Embryonic facial prominence (tissue), 1 donor: ENCODE data around the gene C2CD5.
"Not testable (repeated sequence)": the region's sequence is repeated elsewhere in the genome, so short reads cannot be mapped to it uniquely, and the experiment has no call there.

Source experiments
- DNase-seq: peaks from one replicate; pipeline ENCODE4 v3.0.0-alpha.2; 2016; ENCODE audit errors: extremely low spot score

Gene C2CD5, protein sequence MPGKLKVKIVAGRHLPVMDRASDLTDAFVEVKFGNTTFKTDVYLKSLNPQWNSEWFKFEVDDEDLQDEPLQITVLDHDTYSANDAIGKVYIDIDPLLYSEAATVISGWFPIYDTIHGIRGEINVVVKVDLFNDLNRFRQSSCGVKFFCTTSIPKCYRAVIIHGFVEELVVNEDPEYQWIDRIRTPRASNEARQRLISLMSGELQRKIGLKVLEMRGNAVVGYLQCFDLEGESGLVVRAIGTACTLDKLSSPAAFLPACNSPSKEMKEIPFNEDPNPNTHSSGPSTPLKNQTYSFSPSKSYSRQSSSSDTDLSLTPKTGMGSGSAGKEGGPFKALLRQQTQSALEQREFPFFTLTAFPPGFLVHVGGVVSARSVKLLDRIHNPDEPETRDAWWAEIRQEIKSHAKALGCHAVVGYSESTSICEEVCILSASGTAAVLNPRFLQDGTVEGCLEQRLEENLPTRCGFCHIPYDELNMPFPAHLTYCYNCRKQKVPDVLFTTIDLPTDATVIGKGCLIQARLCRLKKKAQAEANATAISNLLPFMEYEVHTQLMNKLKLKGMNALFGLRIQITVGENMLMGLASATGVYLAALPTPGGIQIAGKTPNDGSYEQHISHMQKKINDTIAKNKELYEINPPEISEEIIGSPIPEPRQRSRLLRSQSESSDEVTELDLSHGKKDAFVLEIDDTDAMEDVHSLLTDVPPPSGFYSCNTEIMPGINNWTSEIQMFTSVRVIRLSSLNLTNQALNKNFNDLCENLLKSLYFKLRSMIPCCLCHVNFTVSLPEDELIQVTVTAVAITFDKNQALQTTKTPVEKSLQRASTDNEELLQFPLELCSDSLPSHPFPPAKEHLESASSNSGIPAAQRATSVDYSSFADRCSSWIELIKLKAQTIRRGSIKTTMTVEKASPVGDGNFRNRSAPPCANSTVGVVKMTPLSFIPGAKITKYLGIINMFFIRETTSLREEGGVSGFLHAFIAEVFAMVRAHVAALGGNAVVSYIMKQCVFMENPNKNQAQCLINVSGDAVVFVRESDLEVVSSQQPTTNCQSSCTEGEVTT

DNA sequence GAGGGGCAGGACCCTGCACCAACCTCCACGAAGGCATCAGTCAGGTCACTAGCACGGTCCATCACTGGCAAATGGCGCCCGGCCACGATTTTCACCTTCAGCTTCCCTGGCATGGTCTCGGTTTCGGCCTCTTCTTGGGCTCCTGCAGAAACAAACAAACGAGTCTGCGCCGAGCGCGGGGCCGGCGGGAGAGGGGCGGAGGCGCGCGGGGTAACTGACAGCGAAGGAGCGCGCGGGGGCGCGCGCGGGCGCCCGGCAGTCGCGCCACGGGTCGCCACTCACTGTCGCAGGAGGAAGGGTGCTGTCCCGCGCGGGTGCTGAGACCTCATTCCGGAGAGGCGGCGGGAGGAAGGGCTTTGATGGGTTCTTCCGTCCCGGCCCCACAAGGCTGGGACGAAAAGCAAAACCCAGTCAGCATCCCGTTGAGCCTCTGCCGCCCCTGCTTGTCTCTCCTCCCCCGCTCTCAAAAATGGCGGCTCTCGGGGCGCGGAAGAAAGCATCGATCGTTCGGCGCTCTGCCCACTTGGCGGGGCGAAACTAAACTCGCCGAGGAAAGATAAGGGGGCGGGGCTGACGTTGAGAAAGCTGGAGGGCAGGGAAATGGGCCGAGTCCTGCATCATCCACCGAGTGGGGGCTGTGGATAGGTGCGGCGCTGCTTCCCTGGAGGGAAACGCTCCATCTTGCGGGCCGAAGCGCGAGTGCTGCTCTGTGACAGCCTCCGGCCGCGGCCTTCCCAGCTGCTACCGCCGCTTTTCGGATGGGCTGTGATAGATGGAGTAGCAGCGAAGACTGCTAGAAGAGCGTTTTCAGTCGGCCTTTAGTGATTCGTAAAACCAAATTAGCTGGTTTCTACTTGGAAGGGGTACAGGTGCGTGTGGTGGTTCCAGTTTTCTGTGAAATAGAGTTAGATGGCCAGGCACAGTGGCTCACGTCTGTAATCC is at the start of gene C2CD5:
C2CD5 (minus strand) TSS at position 505 of the 942 bp plus-strand sequence; CDS start at position 113, 392 bp downstream.
- DNase-seq, result peak; percentile 96

DNA sequence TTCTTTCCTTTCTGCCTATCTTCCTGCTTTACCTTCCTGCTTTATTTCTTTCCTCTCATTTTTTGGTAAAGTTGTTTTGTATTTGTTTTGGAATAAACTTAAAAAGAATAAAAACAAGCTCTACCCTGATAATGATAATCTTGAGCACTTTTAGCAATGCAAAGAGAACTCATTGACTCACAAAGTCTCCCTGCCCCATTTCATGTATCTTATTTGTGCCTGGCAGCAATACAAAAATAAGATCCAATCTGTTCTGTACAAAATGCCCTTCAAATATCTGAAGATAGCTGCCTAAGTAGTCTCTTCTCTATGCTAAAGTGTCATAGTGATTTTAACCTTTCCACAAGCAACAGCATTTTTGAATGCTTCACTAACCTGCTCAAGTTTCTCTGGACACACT is 49.5 kb upstream of the C2CD5 start:
- no peak for DNase-seq

DNA sequence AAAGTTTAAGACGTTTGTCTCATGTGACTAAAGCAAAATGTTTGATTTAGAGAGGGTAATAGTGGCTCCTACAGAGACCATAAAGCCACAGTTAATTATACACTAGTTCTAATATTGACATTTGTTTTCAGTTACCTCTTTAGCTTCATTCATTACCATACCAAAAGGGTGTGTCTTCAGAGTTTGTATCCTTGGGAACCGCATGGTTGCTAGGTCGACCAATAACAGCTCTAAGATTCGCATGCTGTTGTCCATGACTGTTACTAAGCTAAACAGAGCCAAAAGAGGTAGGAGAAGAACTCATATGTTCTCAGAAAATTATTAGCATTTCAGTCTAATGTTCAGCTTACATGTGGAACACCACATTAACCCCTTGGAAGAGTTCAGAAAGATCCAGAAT is 44.5 kb upstream of the C2CD5 start:
- peak; percentile 55 for DNase-seq

DNA sequence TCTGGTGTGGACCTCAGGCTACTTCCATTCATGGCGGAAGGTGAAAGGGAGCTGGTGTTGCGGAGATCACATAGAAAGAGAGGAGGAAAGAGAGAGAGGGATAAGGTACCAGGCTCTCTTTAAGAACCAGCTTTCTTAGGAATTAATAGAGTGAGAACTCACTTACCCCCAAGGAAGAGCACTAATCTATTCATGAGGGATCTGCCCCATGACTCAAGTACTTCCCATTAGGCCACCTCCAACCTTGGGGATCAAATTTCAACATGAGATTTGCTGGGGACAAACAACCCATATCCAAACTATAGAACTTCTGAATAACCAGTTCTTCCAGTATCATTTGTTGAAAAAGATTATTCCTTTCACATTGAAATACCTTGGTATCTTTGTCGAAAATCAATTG is 34.0 kb upstream of the C2CD5 start:
- no peak for DNase-seq

DNA sequence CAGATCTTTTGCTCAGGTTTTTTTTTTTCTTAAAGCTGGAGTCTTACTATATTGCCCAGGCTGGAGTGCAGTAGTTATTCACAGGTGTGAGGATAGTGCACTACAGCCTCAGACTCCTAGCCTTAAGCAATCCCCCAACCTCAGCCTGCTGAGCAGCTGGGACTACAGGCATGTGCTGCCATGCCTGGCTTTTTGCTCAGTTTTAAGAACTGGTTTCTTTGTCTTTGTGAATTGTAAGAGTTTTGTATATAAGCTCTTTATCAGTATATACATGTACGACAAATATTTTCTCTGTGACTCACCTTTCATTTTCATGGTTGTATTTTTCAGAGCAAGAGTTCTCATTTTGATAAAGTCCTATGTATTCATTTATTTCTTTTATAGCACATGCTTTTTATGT is 33.3 kb upstream of the C2CD5 start:
- no peak for DNase-seq

DNA sequence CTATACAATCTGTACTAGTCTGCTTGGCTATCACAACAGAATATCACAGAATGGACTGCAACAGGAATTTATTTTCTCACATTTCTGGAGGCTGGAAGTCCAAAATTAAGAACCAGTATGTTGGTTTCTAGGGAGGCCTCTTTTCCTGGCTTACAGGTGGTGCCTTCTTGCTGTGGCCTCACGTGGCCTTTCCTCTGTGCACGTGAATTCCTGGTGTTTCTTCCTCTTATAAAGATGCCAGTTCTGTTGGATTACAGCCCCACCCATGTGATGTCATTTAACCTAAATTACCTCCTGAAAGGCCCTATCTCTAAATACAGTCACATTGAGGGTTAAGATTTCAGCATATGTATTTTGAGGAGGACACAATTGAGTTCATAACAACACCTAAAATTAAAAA is 32.1 kb upstream of the C2CD5 start:
- no peak for DNase-seq

DNA sequence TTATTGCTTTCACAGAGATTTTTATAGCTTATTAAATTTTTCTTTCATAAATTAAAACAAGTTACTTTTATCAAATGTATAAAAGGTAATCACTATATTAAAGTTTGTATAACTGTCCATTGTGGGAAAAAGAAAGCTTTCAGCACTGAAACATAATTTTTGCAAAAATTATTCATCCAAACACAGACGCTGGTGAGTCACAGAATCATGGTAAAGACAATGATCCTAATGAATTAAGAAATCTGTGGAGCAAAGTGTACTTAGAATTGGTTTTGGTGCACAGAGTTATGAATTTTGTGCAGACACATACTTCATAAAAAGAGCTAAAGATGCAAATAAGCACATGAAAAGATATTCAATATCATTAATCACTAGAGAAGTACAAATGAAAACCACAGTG is 31.7 kb upstream of the C2CD5 start:
- DNase-seq, result no peak

DNA sequence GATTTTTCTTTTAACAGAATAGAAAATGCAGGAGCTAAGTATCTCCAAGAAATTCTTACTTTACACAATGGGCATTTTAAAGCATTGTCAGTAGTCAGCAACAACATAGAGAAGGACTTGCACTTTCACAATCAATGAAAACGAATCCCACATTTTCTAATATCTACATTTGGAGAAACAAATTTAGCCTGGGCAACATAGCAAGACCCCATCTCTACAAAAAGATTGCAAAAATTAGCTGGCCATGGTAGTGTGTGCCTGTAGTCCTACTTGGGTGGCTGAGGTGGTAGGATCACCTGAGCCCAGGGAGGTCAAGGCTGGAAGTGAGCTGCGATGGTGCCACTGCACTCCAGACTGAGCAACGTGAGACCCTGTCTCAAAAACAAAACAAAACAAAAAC is 30.6 kb upstream of the C2CD5 start:
- DNase-seq, result no peak

DNA sequence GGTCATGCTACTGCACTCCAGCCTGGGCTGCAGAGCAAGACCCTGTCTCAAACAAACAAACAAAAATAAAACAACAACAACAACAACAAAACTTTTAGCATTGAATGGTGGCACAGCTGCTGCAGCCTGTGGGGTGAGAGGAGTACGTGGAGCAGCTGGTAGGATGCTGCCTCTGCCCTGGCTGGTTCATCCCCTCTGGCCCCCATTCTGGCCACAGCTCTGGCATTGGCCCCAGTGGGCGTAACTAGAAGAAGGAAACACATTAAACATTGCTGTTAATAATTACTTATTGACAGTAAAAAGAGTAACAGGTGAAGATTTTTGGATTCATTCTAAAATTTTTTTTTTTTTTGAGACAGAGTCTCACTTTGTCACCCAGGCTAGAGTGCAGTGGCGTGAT is 28.8 kb upstream of the C2CD5 start:
- no peak for DNase-seq

DNA sequence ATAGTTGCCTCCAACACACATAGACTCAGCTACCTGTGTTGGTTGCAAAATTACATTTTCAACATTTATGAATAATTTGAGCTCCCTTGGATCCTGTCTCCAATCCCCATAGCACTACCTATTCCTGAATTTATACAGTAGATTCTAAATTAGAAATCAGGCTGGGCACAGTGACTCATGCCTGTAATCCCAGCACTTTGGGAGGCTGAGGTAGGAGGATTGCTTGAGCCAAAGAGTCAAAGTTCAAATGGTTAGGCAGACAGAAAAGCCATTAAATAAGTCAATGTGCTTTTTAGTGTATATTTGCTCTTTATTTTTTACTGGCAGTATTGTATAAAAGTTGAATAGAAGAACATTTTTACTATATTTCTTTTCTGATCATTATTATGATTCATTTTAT is 24.9 kb upstream of the C2CD5 start:
- DNase-seq, result no peak

DNA sequence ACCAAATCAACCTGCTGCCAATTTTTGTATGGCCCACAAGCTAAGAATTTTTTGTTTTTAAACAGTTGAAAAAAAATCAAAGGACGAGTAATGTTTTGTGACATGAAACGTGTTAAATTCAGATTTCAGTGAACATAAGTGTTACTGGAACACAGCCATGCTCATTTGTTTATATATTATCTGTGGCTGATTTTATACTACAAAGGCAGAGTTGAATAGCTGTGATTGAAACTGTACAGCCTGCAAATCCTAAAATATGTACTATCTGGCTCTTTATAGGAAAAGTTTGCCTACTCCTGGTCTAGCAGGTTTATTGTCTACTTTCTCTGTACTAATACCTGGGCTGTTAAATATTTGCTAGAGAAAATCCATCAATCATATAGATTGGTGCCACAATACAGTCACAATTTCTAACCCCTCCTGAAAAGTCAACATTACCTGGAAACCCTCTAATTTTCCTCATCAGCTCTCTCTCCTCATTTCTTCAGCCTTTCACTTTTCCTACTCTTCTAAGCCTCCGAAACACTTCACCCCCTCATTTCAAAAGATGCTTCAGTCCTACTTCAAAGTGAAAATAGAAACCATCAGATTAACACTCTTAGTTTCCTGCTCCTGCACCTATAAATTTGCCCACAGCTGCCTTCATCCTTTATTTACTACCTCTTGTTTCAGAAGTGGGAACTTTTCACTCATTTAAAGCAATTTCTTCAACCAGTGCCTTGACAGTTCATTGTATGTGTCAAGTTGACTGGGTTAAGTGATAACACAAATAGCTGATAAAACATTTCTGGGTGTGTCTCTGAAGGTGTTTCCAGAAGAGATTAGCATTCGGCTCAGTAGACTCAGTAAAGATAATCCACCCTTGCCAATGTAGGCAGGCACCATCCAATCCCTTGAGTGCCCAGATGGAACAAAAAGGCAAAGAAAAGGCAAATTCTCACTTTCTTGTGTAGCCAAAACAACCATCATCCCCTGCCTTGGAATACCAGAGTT is 18.0 kb upstream of the C2CD5 start:
- no peak for DNase-seq

DNA sequence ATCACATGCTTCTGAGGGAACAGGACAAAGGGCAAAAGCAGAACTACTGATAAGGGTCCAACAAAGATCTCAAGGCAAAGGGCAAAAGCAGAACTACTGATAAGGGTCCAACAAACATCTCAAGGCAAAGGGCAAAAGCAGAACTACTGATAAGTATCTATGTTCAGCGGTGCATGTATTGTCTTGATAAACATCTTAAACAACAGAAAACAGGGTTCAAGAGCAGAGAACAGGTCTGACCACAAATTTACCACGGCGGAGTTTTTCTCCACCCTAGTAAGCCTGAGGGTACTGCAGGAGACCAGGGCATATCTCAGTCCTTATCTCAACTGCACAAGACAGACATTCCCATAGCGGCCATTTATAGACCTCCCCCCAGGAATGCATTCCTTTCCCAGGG is 10.4 kb upstream of the C2CD5 start:
- not testable (repeated sequence) for DNase-seq

DNA sequence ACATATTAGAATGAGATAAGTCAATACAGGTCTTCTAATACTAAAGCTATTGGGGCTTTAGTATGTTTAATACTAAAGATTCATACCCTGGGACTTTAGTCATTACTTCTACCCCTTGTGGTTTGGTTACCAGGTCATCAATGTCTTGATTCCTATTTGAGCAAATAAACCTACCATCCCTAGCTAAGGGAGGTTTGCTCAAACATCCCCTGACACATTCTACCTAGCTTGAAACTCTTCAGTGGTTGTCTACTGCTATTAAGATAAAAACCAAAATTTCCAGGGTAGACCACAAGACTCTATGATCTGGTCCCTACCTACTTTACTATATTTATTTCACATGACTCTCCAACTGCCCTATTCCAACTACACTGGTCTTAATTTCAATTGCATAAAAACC is 7.3 kb upstream of the C2CD5 start:
- DNase-seq, result no peak

DNA sequence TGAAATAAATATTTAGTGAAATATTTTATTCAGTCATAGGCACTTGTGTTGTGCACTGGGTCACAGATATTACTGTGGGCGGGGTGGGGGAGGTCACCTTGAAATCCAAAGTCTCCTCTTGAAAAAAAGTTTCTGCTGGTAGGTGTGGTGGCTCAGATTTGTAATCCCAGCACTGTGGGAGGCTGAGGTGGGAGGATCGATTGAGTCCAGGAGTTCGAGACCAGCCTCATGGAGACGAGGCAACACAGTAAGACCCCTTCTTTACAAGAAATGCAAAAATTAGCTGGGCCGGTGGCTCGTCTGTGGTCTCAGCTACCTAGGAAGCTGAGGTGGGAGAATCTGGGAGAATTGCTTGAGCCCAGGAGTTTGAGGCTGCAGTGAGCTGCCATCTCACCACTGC is 913 bp upstream of the C2CD5 start:
- DNase-seq, result no peak

DNA sequence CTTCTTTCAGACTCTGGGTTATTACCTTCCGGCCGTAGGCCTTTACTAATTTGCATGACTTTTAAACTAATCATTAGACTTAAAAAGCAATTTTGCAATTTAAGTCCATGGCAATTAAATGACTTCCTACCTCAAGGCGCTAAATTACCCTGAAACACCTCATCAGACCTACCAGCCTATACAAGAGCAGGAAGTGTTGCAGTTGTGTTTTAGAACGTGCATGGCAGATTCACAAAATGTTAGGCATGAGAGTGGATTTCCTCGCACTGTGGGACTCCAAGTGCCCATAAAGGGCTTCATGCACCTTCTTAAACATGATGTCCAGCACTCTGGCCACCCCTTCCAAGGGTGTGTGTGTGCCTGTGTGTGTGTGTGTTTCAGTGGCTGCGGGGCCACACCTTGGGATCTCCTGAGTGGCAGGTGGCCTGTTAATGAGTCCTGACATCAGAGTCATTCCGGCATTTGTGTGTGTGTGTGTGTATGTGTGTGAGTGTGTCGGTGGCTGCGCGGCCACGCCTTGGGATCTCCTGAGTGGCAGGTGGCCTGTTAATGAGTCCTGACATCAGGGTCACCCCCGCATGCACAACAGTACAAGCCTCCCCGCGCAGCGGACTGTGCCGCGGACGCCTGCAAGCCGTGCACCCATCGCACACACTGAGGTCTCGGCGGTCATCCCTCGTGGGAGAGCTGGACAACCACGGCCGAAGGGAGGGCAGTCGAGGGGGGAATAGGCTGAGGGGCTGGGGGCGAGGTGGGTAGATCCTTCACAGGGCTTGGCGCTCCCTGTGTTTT is 900 bp downstream of the C2CD5 start:
- DNase-seq, result no peak

DNA sequence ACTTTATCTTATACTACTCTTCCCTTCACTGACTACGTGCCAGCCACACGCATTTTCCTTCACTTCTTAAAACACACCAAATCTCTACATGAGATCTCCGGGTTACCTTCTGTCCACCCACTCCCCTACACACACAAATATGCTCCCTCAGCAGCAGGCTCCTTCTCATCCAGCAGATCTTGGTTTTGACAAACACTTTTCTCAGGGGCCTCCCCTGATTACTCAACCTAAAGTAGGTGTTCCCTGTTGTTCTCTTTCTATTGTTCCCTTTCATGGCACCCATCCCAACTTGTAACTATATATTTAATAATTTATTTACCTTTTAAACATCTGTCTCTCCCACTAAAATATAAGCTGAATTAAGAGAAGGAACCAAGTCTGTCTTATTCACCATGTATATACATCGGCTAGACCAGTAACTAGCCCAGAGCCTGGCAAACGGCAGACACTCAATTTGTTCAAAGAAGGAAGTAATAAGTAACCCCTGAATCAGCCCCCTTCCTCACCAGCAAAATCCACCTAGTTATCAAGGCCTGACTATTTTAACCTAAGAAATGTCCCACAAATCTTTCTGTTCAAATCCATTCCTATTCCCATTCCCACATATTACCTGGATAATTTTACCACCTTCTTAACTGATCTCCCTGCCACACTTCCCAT is 2.7 kb downstream of the C2CD5 start:
- DNase-seq, result no peak

DNA sequence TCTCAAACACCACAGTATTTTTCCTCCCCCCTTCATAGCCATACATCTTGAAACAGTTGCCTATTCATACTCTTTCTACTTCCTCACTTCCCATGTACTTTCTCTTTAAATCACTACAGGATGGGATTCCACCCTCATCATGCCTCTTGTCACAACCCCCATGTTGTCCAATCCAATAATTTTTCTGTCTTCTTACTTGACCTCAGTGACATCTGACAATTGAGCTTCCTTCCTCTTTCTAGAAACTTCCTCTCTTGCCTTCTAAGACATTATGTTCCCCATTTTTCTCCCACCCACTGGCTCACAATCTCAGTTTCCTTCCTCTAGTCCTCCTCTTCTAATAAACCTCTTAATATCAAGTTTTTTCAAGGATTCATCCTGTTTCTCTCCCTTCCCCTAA is 5.3 kb downstream of the C2CD5 start:
- no peak for DNase-seq

DNA sequence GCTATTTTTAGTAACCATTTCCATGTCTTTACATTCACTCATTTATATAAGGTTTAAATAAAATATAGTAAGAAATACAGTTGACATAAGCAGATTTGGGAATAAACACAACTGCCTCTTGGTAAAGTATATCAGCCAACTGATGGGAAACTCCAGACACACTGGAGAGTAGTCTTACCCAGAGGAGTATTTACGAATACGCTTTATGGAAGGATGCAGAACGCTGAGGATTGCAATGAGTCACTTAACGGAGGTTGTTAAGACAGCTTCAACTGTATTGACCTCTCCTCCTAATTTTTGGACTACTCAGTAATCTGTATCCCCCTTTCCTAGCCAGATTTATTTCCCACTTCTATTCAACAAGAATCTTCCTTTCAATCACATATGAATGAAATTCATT is 6.0 kb downstream of the C2CD5 start:
- no peak for DNase-seq

DNA sequence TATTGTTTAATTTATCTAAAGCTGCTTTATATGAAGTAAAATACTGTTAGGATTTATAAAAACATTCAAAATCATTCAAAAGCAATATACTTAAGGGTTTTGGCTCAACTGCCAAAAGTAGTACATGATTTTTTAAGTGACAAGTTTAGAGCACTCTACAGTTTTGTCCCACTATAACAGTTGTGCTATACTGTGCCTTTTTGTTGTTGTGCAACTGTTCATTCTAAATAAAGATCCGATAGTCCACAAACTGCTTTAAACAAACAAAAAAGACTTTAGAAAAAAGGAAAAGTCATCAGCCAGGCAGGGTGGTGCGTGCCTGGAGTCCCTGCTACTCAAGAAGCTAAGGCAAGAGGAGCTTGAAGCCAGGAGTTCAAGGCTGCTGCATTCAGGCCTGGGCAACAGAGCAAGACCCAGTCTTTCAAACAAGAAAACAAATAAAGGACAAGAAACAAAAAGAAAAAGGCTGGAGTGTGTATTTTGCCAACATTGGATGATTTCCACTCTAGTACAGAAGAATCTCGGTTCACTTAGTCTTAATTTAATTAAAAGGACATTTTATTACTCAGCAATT is 7.3 kb downstream of the C2CD5 start:
- no peak for DNase-seq
